Progenitor cell of endocrine pancreas (in vitro differentiated cells): ENCODE measurements around the gene CROCC2. TPM values are rescaled to one million over a fixed set of nuclear protein-coding genes. Genes with fewer than 3 reads are reported as not detected.

Experiments used
- DNase-seq: peaks from one replicate; pipeline ENCODE4 v3.0.0; 2021; ENCODE audit warnings: low spot score; ENCODE audit not compliant: unreplicated experiment
- H3K27ac Mint-ChIP-seq: 2 replicates; pipeline ENCODE4 v1.8.0; 2021; ENCODE audit warnings: mild to moderate bottlenecking, moderate library complexity, mixed read lengths
- H3K27me3 Mint-ChIP-seq: 2 replicates; pipeline ENCODE4 v1.8.0; 2021; ENCODE audit warnings: mixed read lengths
- H3K36me3 Mint-ChIP-seq: 2 replicates; pipeline ENCODE4 v1.8.0; 2022; ENCODE audit warnings: mixed read lengths; ENCODE audit not compliant: insufficient read depth
- H3K4me1 Mint-ChIP-seq: 2 replicates; pipeline ENCODE4 v1.8.0; 2021; ENCODE audit warnings: low read depth, mixed read lengths
- H3K4me3 Mint-ChIP-seq: 2 replicates; pipeline ENCODE4 v1.8.0; 2021; ENCODE audit warnings: low read depth, mild to moderate bottlenecking, moderate library complexity, mixed read lengths
- H3K9me3 Mint-ChIP-seq: 2 replicates; pipeline ENCODE4 v1.8.0; 2021; ENCODE audit warnings: low read depth, mixed read lengths
- CTCF ChIP-seq: fragments of 200-600 bp; sonication (generic); IDR thresholded peaks from one replicate; pipeline ENCODE4 v1.5.0; 2021; ENCODE audit warnings: antibody characterized with exemption, mild to moderate bottlenecking; ENCODE audit not compliant: unreplicated experiment
- total RNA-seq: library from RNA; stranded (reverse); gene quantifications from 2 replicates; pipeline ENCODE4 v1.2.1, GENCODE V29; 2021

Gene CROCC2
- total RNA-seq, 1 donor from 2014 or later: 0.36 TPM

DNA sequence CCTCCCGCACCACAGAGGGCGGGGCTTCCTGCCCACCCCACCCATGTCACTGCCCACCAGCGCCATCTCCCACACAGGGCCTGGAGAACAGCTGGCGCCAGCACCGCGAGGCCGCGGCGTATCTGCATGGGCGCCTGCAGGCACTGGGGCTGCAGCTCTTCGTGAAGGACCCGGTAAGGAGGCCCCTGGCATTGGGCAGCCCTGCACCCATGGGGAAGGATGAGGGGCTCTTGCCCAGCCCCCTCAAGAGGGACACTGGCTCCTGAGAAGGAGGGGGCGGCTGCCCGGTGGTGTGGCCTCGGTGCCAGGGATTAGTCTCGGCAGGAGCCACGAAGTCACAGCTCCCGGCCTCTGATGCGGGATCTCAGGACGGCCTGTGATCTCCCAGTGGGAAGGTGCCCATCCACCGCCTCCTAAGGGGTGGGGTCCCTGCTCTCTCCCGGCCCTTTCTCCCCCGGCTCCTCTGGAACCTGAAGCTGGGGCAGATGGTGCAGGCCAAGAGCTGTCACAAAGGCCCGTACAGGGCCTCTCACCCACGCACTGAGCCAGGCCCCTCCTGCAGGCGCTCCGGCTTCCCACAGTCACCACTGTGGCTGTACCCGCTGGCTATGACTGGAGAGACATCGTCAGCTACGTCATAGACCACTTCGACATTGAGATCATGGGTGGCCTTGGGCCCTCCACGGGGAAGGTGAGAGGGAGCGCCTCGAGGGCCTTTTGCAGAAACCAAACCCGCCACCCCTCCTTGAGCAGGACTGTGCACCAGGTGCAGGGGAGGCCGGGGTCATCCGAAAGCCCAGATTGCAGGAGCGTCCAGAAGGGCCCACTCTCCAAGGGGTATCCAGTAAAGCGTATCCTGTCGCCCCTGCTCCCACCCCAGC is 28.4 kb upstream of the CROCC2 start:
- H3K4me3 Mint-ChIP-seq: no peak overlapping the region
- H3K27me3 Mint-ChIP-seq: no peaks in the 10 kb centered on the region
- TF ChIP-seq CTCF: no peak
- no peaks in the 10 kb centered on the region for H3K9me3 Mint-ChIP-seq
- no peak for DNase-seq
- peaks cover 12% of the 10 kb centered on the region for H3K4me1 Mint-ChIP-seq
- no peaks in the 10 kb centered on the region for H3K36me3 Mint-ChIP-seq
- no peak overlapping the region for H3K27ac Mint-ChIP-seq

DNA sequence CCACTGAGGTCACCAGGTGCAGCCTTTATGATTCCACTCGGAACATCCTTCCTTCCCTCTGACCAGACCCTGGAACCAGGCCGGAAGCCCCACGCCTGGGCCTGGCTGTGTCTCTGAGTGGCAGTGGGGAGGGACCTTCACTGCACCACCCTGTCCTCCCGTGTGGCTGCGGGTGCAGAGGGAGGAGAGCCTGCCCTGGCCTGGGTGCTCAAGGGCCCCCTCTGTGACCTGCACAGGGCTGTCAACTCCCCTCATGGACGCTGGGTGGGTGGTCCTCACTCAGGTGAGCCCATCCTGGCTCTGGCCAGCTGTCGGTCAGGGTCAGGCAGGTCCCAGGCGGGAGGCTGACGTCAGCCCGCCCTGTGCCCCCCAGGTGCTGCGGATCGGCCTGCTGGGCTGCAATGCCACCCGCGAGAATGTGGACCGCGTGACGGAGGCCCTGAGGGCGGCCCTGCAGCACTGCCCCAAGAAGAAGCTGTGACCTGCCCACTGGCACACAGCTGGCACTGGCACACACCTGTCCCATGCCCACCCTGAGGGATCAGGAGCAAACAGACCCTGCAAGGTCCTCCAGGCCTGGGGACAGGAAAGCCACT is 27.7 kb upstream of the CROCC2 start:
- no peak for TF ChIP-seq CTCF
- no peaks in the 10 kb centered on the region for H3K27me3 Mint-ChIP-seq
- no peaks in the 10 kb centered on the region for H3K36me3 Mint-ChIP-seq
- H3K4me3 Mint-ChIP-seq: no peak overlapping the region
- no peak for DNase-seq
- H3K4me1 Mint-ChIP-seq: peaks cover 14% of the 10 kb centered on the region
- H3K27ac Mint-ChIP-seq: no peak overlapping the region
- H3K9me3 Mint-ChIP-seq: no peaks in the 10 kb centered on the region

- no peaks in the 10 kb centered on the region for H3K9me3 Mint-ChIP-seq
Observed at GRCh38 chr2:240879105-240879504, 27.0 kb upstream of the CROCC2 start.

GRCh38 chr2:240881913-240882312 is 24.2 kb upstream of the CROCC2 start:
- peaks cover 9% of the 10 kb centered on the region for H3K4me1 Mint-ChIP-seq
- H3K27me3 Mint-ChIP-seq: no peaks in the 10 kb centered on the region
- no peak for DNase-seq
- H3K4me3 Mint-ChIP-seq: no peak overlapping the region
- no peak for TF ChIP-seq CTCF
- no peak overlapping the region for H3K27ac Mint-ChIP-seq
- H3K9me3 Mint-ChIP-seq: no peaks in the 10 kb centered on the region
- H3K36me3 Mint-ChIP-seq: no peaks in the 10 kb centered on the region

More at GRCh38 chr2:240879105-240879504, 27.0 kb upstream of the CROCC2 start:
- no peaks in the 10 kb centered on the region for H3K36me3 Mint-ChIP-seq
- H3K4me3 Mint-ChIP-seq: no peak overlapping the region
- no peak for TF ChIP-seq CTCF
- H3K27ac Mint-ChIP-seq: no peak overlapping the region
- no peaks in the 10 kb centered on the region for H3K27me3 Mint-ChIP-seq
- H3K4me1 Mint-ChIP-seq: peaks cover 14% of the 10 kb centered on the region
- no peak for DNase-seq

- peaks cover 9% of the 10 kb centered on the region for H3K4me1 Mint-ChIP-seq
- no peaks in the 10 kb centered on the region for H3K9me3 Mint-ChIP-seq
- no peak overlapping the region for H3K4me3 Mint-ChIP-seq
- H3K36me3 Mint-ChIP-seq: no peaks in the 10 kb centered on the region
- no peaks in the 10 kb centered on the region for H3K27me3 Mint-ChIP-seq
- H3K27ac Mint-ChIP-seq: no peak overlapping the region
- DNase-seq: no peak
- no peak for TF ChIP-seq CTCF
Observed at GRCh38 chr2:240884221-240884620, 21.9 kb upstream of the CROCC2 start.
